Ovary (tissue), 9 donors: ENCODE data around the gene ERVK3-1. TPM values are rescaled to one million over a fixed set of nuclear protein-coding genes. Genes with fewer than 3 reads are reported as not detected.
A peak's percentile ranks its signal among the peaks of the same experiment; 100 is the strongest.
"Not testable (repeated sequence)": the region's sequence is repeated elsewhere in the genome, so short reads cannot be mapped to it uniquely, and the experiment has no call there.

Source experiments
- DNase-seq, 5 donors: peaks; one replicate each; pipeline ENCODE4 v3.0.0-alpha.2; 2019 to 2020
- H3K27ac ChIP-seq, 2 donors: fragments of 200-600 bp; one replicate each; pipeline versions ENCODE4 v1.5.1 to v1.8.0; 2019 to 2022
- H3K27me3 ChIP-seq: fragments of 200-600 bp; one replicate; pipeline ENCODE4 v1.8.0; 2022
- H3K36me3 ChIP-seq: fragments of 200-600 bp; sonication (generic); one replicate; pipeline ENCODE4 v1.5.1; 2019
- H3K4me1 ChIP-seq: one replicate; pipeline ENCODE4 v1.8.1; 2013; ENCODE audit warnings: mild to moderate bottlenecking, moderate library complexity; ENCODE audit not compliant: insufficient read depth
- H3K4me3 ChIP-seq: fragments of 200-600 bp; sonication (generic); one replicate; pipeline ENCODE4 v1.5.1; 2017
- H3K9me3 ChIP-seq, 2 donors: fragments of 200-600 bp in 1 of 2; sonication (generic) in 1 of 2; one replicate each; pipeline versions ENCODE4 v1.5.1 to v1.8.1; 2013 to 2019; ENCODE audit warnings: mild to moderate bottlenecking in 1 of 2, moderate library complexity in 1 of 2
- CTCF ChIP-seq, 3 donors: fragments of 450-650 bp in 2 of 3; fragments of 200-600 bp in 1 of 3; IDR thresholded peaks; one replicate each; pipeline versions ENCODE4 v1.5.1 to v1.8.0; 2016 to 2022; ENCODE audit warnings: antibody characterized with exemption in 3 of 3, mild to moderate bottlenecking in 1 of 3
- EP300 ChIP-seq: sonication (generic); formaldehyde crosslinking; IDR thresholded peaks from one replicate; pipeline ENCODE4 v1.6.1; 2017; ENCODE audit warnings: antibody characterized with exemption
- POLR2A ChIP-seq: fragments of 450-650 bp; IDR thresholded peaks from one replicate; pipeline ENCODE4 v1.6.1; 2017; ENCODE audit warnings: antibody characterized with exemption, mild to moderate bottlenecking, moderate library complexity
- WGBS, 3 donors: extraction: QIAGEN DNeasy Blood & Tissue Kit in 1 of 3; methylation state at CpG; one replicate each; pipeline versions ENCODE4 v1.1.5 to v1.1.7; 2013 to 2017; 5-methylcytosine and 5-hydroxymethylcytosine counted together
- intact Hi-C, 4 donors: fragments of 100-400 bp; cut with DNase I; formaldehyde crosslinking; loops; one replicate each; pipeline versions ENCODE4 v1.11.0 to v1.15.1; 2022 to 2023
- polyA plus RNA-seq, 2 donors: library from polyadenylated mRNA; stranded (reverse); fragments of 200-250 nt in 1 of 2; fragments of 350-450 nt in 1 of 2; fragmentation: Illumina TruSeq in 1 of 2; extraction: RNeasy Lipid Tissue Mini Kit (QIAGEN cat#74804) in 1 of 2; gene quantifications; one replicate each; pipeline ENCODE4 v1.2.3, GENCODE V29; 2013 to 2014
- total RNA-seq, 7 donors: library from RNA; depleted of rRNA in 2 of 7; stranded (reverse); fragments of >200 nt in 2 of 7; fragmentation: NEBNext Ultra II Directional in 3 of 7; extraction: Animal tissue kit (Norgen Biotek cat#: 25700) in 3 of 7; gene quantifications; one replicate each; pipeline versions ENCODE4 v1.1.0 to v1.2.4, GENCODE V29; 2016 to 2023
- donor health status: DM: no; HTN: no; CAD: no; lungs with moderate emphysema.
- donor health status: DM: no; HTN: no; CAD: no.
- donor health status: Bipolar disorder and iron deficiency.
- donor health status: DM: yes; HTN: yes; CAD: no.
- donor health status: DM: no; HTN: no; CAD: no.
- donor health status: DM: yes; HTN: yes; CAD: no.

Gene ERVK3-1
- total and polyA plus RNA-seq, 9 donors = 26.9 to 52.5 (median 29.9) TPM

- H3K4me1 ChIP-seq = no peaks in the 10 kb centered on the region
- WGBS, 3 donors = 76 to 84% (median 78%) methylated on average over 30 of the region's 30 CpGs
These were observed 33.8 kb downstream of the ERVK3-1 start for GRCh38 chr19:58338825-58339558.

GRCh38 chr19:58345558-58345957 lies 40.4 kb downstream of the ERVK3-1 start:
- Histone ChIP-seq H3K9me3 (no peaks in the 10 kb centered on the region), H3K27ac (no peak overlapping the region), H3K4me1 (no peaks in the 10 kb centered on the region), H3K27me3 (no peaks in the 10 kb centered on the region), H3K4me3 (no peak overlapping the region), H3K36me3 (no peaks in the 10 kb centered on the region)
- TF ChIP-seq CTCF (IDR thresholded peaks at IDR 0.05) (no peak), EP300 (no peak), POLR2A (no peak)
- 63 to 76% (median 75%) methylated on average over 5 of the region's 5 CpGs for WGBS, 3 donors
- no peak for DNase-seq
- intact Hi-C loops = no loop called here

More at GRCh38 chr19:58338825-58339558, 33.8 kb downstream of the ERVK3-1 start:
- Histone ChIP-seq H3K4me3 (no peak overlapping the region), H3K27me3 (no peaks in the 10 kb centered on the region), H3K27ac (no peak overlapping the region), H3K36me3 (no peaks in the 10 kb centered on the region), H3K9me3 (peaks cover 0 to 4% of the 10 kb centered on the region in 2 donors)
- TF ChIP-seq EP300 (no peak), CTCF (IDR thresholded peaks at IDR 0.05) (no peak), POLR2A (no peak)
- intact Hi-C loops = no loop called here
- no peak for DNase-seq

DNA sequence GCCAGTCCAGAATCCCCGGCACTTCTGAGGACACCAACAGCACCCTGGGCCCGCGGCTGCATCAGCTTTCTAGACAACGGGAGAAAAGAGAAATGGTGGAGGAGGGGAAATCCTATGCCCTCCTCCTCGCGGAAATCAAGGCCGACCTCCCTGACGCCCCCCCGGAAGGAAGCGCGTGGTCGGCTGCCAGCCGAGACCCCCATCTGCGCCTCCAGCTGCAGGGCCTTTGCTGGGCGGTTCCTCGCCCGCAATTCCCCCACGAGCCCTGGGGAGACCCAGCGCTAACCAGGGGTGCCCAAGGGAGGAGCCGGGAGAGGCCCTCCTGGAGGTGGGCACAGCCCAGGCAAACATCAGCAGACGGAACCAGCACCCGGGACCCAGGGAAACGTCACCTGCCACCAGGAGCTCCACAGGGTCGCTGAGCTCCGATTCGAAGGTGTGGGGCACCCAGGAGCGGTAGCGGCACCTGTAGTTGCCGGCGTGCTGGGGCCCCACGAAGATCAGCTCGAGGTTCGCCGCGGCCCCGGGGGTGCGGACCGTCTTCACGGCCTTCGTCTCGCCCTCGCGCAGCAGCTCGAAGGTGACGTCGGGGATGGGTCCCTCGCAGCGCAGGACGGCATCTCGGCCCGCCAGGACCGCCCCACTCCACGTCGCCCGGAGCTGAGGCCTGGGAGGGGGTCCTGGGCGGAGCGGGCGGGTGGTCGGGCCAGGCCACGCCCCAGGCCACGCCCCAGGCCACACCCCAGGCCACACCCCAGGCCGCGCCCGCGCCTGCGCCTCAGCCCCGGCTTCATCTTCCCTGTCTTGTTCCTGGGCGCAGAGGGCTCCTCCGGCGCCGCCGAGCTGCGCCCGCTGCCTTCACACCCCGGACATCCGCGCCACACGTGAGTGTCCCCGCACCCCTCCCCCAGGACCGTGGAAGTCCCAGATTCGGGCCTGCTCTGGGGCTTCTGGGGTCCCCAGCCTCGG lies 42.1 kb downstream of the ERVK3-1 start:
- no peaks in the 10 kb centered on the region for H3K27me3 ChIP-seq
- H3K36me3 ChIP-seq = no peaks in the 10 kb centered on the region
- peak in 1 of 5 donors; percentile 22 for DNase-seq
- peak overlapping the region; percentile 52 for H3K4me3 ChIP-seq
- no peak overlapping the region for H3K27ac ChIP-seq
- TF ChIP-seq EP300 (no peak), POLR2A (no peak), CTCF (IDR thresholded peaks at IDR 0.05) (no peak)
- H3K9me3 ChIP-seq = no peaks in the 10 kb centered on the region
- intact Hi-C loops = no loop called here
- no peaks in the 10 kb centered on the region for H3K4me1 ChIP-seq
- 1% methylated on average over 73 to 82 of the region's 82 CpGs for WGBS, 3 donors

GRCh38 chr19:58348080-58348479 lies 42.9 kb downstream of the ERVK3-1 start:
- H3K27ac ChIP-seq, DNase-seq, intact Hi-C loops, H3K9me3 ChIP-seq, H3K36me3 ChIP-seq, H3K4me1 ChIP-seq, H3K27me3 ChIP-seq: not testable (repeated sequence)
- peak overlapping the region; percentile 52 for H3K4me3 ChIP-seq
- 25 to 30% (median 26%) methylated on average over 12 of the region's 12 CpGs for WGBS, 3 donors
